OCI-LY3 (cell line): Measurements from ENCODE around the gene SLC8A1.

ENCODE experiments used
- H2AFZ ChIP-seq: fragments of 200-600, 300-600 bp; shearing (Covaris generic); 2 replicates; pipeline ENCODE4 v1.6.0; 2014; ENCODE audit warnings: antibody characterized with exemption, low read depth, low read length
- H3K27ac ChIP-seq: fragments of 200-600, 300-600 bp; sonication (generic); 2 replicates; pipeline ENCODE4 v1.5.1; 2014; ENCODE audit warnings: mild to moderate bottlenecking, low read length, moderate library complexity, mixed read lengths
- H3K27me3 ChIP-seq: fragments of 200-600, 300-600 bp; sonication (generic); 2 replicates; pipeline ENCODE4 v1.6.1; 2014; ENCODE audit warnings: low read depth, low read length, mixed read lengths
- H3K36me3 ChIP-seq: fragments of 200-600, 300-600 bp; sonication (generic); replicated peaks from 2 replicates; pipeline ENCODE3; 2014; ENCODE audit warnings: low read depth, low read length, mixed read lengths
- H3K4me1 ChIP-seq: fragments of 300-600, 200-600 bp; sonication (generic); 2 replicates; pipeline ENCODE4 v1.6.1; 2014; ENCODE audit warnings: low read length, mixed read lengths
- H3K4me2 ChIP-seq: fragments of 200-600, 300-600 bp; sonication (generic); 2 replicates; pipeline ENCODE4 v1.6.1; 2014; ENCODE audit warnings: low read length, mixed read lengths
- H3K4me3 ChIP-seq: fragments of 300-600, 200-600 bp; sonication (generic); 2 replicates; pipeline ENCODE4 v1.5.1; 2014; ENCODE audit warnings: antibody characterized with exemption, mild to moderate bottlenecking, low read length, moderate library complexity
- H3K79me2 ChIP-seq: fragments of 300-600, 200-600 bp; shearing (Covaris generic); 2 replicates; pipeline ENCODE4 v1.6.1; 2014; ENCODE audit warnings: mild to moderate bottlenecking, low read length, mixed read lengths
- H3K9ac ChIP-seq: fragments of 300-600, 200-600 bp; shearing (Covaris generic); 2 replicates; pipeline ENCODE4 v1.6.0; 2014; ENCODE audit warnings: mild to moderate bottlenecking, low read length, moderate library complexity
- H3K9me3 ChIP-seq: fragments of 200-600, 300-600 bp; shearing (Covaris generic); 2 replicates; pipeline ENCODE4 v1.6.1; 2014; ENCODE audit warnings: low read length, mixed read lengths; ENCODE audit not compliant: insufficient read depth
- H4K20me1 ChIP-seq: fragments of 200-600, 300-600 bp; sonication (generic); 2 replicates; pipeline ENCODE4 v1.6.1; 2016; ENCODE audit warnings: low read length, mixed read lengths; ENCODE audit not compliant: insufficient read depth
- CTCF ChIP-seq: fragments of 200-600, 300-600 bp; sonication (generic); IDR thresholded peaks from 2 replicates; pipeline ENCODE4 v1.5.1; 2014; ENCODE audit warnings: antibody characterized with exemption, low read length, low read depth
- EZH2phosphoT487 ChIP-seq: fragments of 200-600 bp; shearing (Covaris generic); IDR thresholded peaks from 2 replicates; pipeline ENCODE4 v1.6.1; 2018; ENCODE audit warnings: antibody characterized with exemption, mixed run types, low read depth

The SLC8A1 gene

GRCh38 chr2:40488927-40489677, 37.2 kb upstream of the SLC8A1 start:
- Histone ChIP-seq H3K4me2 (peak overlapping the region; percentile 45), H3K4me1 (peaks cover 16% of the 10 kb centered on the region), H2AFZ (peak overlapping the region; percentile 31), H3K36me3 (no peaks in the 10 kb centered on the region), H3K4me3 (peak overlapping the region; percentile 35), H3K9ac (no peak overlapping the region), H3K9me3 (no peaks in the 10 kb centered on the region), H3K27me3 (no peaks in the 10 kb centered on the region), H3K27ac (no peak overlapping the region), H3K79me2 (no peaks in the 10 kb centered on the region), H4K20me1 (no peaks in the 10 kb centered on the region)
- no peak for TF ChIP-seq EZH2phosphoT487
- no peak for TF ChIP-seq CTCF

GRCh38 chr2:40488101-40488601, 36.3 kb upstream of the SLC8A1 start:
- no peaks in the 10 kb centered on the region for H3K27me3 ChIP-seq
- H3K36me3 ChIP-seq: no peaks in the 10 kb centered on the region
- no peaks in the 10 kb centered on the region for H3K79me2 ChIP-seq
- H3K4me2 ChIP-seq: no peak overlapping the region
- H4K20me1 ChIP-seq: no peaks in the 10 kb centered on the region
- peaks cover 16% of the 10 kb centered on the region for H3K4me1 ChIP-seq
- TF ChIP-seq CTCF: peak; percentile 48
- TF ChIP-seq EZH2phosphoT487: no peak
- no peak overlapping the region for H3K27ac ChIP-seq
- H2AFZ ChIP-seq: no peak overlapping the region; the same call in 1 of the 2 replicates
- no peak overlapping the region for H3K9ac ChIP-seq
- no peaks in the 10 kb centered on the region for H3K9me3 ChIP-seq
- H3K4me3 ChIP-seq: no peak overlapping the region

- TF ChIP-seq CTCF (no peak), EZH2phosphoT487 (no peak)
- Histone ChIP-seq H2AFZ (no peak overlapping the region), H4K20me1 (no peaks in the 10 kb centered on the region), H3K36me3 (no peaks in the 10 kb centered on the region), H3K27ac (no peak overlapping the region), H3K4me3 (no peak overlapping the region), H3K27me3 (no peaks in the 10 kb centered on the region), H3K4me2 (no peak overlapping the region), H3K9ac (no peak overlapping the region), H3K9me3 (no peaks in the 10 kb centered on the region), H3K4me1 (peaks cover 16% of the 10 kb centered on the region), H3K79me2 (no peaks in the 10 kb centered on the region)
Observed at GRCh38 chr2:40487602-40488001, 35.7 kb upstream of the SLC8A1 start.

GRCh38 chr2:40485854-40486253, 34.0 kb upstream of the SLC8A1 start:
- TF ChIP-seq CTCF: no peak
- no peak for TF ChIP-seq EZH2phosphoT487
- no peak overlapping the region for H3K4me2 ChIP-seq
- H2AFZ ChIP-seq: peak overlapping the region; percentile 47; the same call in 1 of the 2 replicates
- no peak overlapping the region for H3K27ac ChIP-seq
- H3K36me3 ChIP-seq: no peaks in the 10 kb centered on the region
- no peaks in the 10 kb centered on the region for H3K79me2 ChIP-seq
- no peaks in the 10 kb centered on the region for H3K27me3 ChIP-seq
- no peak overlapping the region for H3K9ac ChIP-seq
- no peak overlapping the region for H3K4me3 ChIP-seq
- no peaks in the 10 kb centered on the region for H4K20me1 ChIP-seq
- no peaks in the 10 kb centered on the region for H3K9me3 ChIP-seq
- H3K4me1 ChIP-seq: peaks cover 16% of the 10 kb centered on the region
